AG08395 (cell line): ENCODE measurements around the gene GAB2.
"Not testable (repeated sequence)": the region's sequence is repeated elsewhere in the genome, so short reads cannot be mapped to it uniquely, and the experiment has no call there.

Experiments used
- DNase-seq: peaks from one replicate; pipeline ENCODE4 v3.0.0; 2012; ENCODE audit warnings: mixed read lengths, low spot score

Gene GAB2

DNA sequence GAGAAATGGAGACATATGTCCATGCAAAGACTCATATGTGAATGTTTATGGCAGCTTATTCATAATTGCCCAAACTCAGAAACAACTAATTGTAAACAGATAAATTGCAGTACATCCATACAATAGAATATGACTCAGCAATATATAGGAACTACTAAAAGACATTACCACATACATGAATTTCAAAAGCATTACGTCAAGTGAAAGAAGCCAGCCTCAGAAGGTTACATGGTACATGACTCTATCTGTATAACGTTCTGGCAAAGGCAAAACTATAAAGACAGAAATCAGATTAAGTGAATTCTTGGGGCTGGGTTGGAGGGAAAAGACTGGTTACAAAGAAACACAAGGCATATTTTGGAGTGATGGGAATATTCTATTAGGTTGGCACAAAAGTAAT is 236.4 kb downstream of the GAB2 start:
- no peak for DNase-seq

DNA sequence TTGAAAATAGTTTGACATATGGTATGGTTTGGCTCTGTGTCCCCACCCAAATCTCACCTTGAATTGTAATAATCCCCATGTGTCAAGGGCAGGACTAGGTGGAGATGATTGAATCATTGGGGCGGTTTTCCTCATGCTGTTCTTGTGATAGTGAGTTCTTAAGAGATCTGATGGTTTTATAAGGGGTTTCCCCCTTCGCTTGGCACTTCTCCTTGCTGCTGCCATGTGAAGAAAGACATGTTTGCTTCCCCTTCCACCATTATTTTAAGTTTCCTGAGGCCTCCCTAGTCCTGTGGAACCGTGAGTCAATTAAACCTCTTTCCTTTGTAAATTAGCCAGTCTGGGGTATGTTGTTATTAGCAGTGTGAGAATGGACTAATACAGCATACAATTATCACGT is 236.9 kb downstream of the GAB2 start:
- DNase-seq: no peak

DNA sequence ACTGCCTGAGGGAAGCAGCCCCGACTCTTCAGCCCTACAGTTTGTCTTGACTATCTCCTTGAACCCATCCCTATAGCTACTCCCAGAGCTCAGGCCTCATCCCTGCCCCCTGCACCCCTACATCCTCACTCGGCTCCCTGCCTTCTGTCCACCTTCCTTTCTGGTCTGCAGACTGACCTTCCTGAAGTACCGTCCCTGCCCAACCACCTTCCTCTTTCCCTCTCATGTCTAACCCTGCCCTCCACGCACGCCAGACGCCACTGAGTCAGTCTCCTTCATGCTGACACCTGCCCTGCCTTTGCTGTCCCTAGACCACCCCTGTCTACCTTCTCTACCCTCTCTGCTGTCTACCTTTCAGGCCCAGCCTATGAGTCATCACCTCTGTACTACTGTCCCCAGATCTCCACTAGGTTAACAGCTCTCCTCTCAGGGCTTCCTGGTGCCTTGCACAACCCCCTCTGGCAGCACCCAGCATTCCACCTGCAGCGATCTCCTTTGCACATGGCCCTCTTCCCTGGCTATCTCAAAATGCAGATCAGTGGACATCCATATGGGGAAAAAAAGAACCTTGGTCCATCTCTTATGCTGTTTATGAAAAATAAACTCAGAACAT is 238.1 kb downstream of the GAB2 start:
- no peak for DNase-seq

DNA sequence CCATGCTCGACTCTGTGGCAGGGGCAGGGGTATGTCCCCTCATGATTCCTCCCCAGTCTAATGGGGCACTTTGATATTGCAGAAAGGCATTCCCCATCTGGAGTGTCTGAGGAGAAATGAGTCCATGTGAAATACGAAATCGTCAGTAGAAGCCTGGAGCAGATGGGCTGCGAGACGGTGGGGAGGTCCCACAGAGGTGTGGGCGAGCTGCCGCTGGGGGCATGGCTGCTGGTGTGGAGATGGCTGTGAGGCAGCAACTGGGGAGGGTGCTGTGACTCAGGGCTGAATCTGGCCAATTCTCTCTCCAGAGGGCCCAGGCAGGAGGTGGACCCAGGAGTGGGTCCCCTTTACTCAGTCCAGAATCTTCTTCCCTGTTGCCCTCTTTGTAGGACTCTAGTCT is 240.4 kb downstream of the GAB2 start:
- no peak for DNase-seq

DNA sequence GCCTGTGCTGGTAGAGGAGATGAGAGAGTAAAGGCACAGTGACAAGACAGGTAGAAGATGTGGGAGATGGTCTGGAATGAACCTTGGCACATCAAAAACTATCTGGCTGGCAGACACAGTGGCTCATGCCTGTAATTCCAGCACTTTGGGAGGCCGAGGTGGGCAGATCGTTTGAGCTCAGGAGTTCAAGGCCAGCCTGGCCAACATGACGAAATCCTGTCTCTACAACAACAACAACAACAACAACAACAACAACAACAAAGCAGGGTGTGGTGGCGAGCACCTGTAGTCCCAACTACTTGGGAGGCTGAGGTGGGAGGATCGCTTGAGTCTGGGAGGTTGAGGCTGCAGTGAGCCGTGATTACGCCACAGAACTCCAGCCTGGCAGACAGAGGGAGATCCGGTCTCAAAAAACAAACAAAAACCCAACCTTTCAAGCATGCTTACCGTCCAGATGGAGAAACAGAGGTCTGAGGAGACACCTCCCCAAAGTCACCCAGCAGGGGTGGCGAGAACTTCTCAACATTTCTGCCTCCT is 240.9 kb downstream of the GAB2 start:
- DNase-seq: no peak

DNA sequence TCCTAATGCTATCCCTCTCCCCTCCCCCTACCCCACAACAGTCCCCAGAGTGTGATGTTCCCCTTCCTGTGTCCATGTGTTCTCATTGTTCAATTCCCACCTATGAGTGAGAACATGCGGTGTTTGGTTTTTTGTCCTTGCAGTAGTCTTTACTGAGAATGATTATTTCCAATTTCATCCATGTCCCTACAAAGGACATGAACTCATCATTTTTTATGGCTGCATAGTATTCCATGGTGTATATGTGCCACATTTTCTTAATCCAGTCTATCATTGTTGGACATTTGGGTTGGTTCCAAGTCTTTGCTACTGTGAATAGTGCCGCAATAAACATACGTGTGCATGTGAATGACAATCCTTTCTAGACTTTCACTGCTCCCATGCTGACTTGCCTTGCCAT is 241.8 kb downstream of the GAB2 start:
- DNase-seq: not testable (repeated sequence)

DNA sequence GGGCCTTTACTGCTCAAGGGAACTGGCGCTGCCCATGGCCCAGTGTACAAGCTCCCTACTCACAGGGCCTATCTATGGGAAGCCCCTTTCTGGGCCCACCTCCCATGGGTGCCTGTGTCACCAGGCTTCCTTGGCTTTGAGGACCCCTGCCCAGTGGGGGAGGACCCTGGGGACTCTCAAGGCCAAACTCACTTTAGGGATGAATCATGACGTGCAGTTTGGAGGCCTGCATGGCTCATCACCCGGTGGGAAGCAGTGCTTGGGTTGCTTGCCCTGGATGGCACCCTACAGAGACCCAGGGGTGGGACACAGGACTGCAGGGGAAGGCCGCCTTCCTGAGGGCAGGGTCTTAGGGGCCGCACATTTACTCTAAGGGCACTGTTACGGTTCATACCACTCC is 245.7 kb downstream of the GAB2 start:
- DNase-seq: no peak

GRCh38 chr11:78170874-78171549 is 246.6 kb downstream of the GAB2 start:
- DNase-seq: no peak

DNA sequence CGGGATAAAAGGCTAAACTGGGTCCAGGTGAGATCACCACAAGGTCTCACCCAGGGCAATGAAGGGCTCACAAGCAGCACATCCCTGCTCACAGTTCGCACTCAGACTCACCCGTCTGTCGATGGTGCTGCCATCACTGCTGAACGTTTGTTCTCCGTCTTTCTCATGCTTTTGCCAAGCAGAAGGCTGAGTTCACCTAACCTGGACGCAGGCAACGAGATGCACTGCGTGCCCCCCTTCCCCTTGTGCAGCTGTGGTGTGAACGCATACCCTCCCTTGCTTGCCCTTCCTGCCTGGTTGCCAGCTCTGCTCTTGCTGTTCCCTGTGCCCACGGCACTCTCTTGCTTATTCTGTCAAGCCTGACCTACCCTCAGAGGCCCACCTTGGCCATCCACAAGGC is 247.2 kb downstream of the GAB2 start:
- no peak for DNase-seq

DNA sequence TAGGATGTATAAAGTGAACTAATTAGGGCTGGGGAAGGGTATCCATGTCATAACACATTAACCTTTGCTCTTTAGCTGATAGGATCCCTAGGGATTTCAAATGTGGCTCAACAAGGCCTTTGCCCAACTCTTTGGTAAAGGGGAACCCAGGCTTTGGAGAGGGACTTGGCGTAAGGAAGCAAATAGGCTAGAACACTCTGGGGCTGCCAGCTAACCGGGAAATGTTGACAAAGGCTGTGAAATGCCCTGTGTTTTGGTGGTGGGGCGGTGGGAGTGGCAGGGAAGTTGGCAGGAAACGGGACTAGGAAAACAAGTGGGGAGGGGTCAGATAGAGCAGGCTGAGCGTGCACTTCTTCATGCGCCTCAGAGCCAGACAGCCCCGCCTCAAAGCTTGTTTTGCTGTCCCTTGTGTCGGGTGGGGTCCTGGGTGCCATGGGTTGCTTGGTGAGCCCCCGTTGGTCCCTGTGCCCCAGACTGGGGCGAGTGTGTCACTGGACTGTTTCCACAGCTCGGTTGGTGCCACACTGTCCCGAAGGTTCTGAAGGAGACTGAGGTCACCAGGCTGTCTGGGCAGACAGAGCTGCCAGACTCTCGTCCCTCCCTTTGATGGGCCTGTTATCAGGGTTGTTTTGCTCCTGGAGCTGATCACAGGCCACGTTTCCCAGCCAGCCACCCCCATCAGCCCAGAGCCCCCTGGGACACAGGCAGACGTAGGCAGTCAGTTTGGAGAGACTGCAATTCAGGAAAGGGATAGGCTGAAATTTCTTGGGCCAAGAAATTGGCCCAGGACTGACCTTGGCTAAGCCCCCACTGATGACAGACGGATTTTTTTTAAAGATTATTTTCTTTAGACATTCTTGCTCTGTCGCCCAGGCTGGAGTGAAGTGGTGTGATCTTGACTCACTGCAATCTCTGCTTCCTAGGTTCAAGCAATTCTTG is 248.8 kb downstream of the GAB2 start:
- DNase-seq: peak; percentile 82

- no peak for DNase-seq
These were observed 250.7 kb downstream of the GAB2 start for GRCh38 chr11:78166855-78167469.
